ENCODE data around the gene EIF4A2. TPM values are rescaled to one million over a fixed set of nuclear protein-coding genes. Genes with fewer than 3 reads are reported as not detected.
A peak's percentile ranks its signal among the peaks of the same experiment; 100 is the strongest.

Gene EIF4A2
- polyA plus RNA-seq, 6 donors from 2014 or later = 194 to 296 (median 243) TPM

GRCh38 chr3:186828340-186828739 is 45.0 kb downstream of the EIF4A2 start:
- H3K9me3 Mint-ChIP-seq = no peaks in the 10 kb centered on the region
- ATAC-seq (ENCODE audit: low read depth in 2 of 2) (no peak), DNase-seq (no peak)
- peak overlapping the region in 1 of 6 donors; percentile 82 for H3K27ac Mint-ChIP-seq
- H3K4me3 Mint-ChIP-seq = peak overlapping the region in 4 of 8 donors; percentile 1 to 72 (median 68)
- peaks cover 20 to 23% (median 21%) of the 10 kb centered on the region in 3 donors for H3K4me1 Mint-ChIP-seq
- H3K27me3 Mint-ChIP-seq = peaks cover 53 to 76% (median 70%) of the 10 kb centered on the region in 3 donors
- H3K36me3 Mint-ChIP-seq = no peaks in the 10 kb centered on the region

GRCh38 chr3:186831798-186832197 is 48.4 kb downstream of the EIF4A2 start:
- ATAC-seq (ENCODE audit: low read depth in 2 of 2) = no peak
- Mint-ChIP-seq H3K27ac (no peak overlapping the region), H3K27me3 (peaks cover 32 to 62% (median 48%) of the 10 kb centered on the region in 3 donors)

GRCh38 chr3:186832276-186832675 is 48.9 kb downstream of the EIF4A2 start:
- H3K27me3 Mint-ChIP-seq = peaks cover 32 to 62% (median 47%) of the 10 kb centered on the region in 3 donors
- H3K36me3 Mint-ChIP-seq = no peaks in the 10 kb centered on the region
- H3K27ac Mint-ChIP-seq = no peak overlapping the region
- peaks cover 0 to 4% (median 4%) of the 10 kb centered on the region in 3 donors for H3K4me1 Mint-ChIP-seq
- H3K4me3 Mint-ChIP-seq = no peak overlapping the region
- ATAC-seq (ENCODE audit: low read depth in 2 of 2) = no peak
- no peaks in the 10 kb centered on the region for H3K9me3 Mint-ChIP-seq
- DNase-seq = no peak

More at GRCh38 chr3:186831798-186832197, 48.4 kb downstream of the EIF4A2 start:
- H3K9me3 Mint-ChIP-seq = no peaks in the 10 kb centered on the region
- H3K4me3 Mint-ChIP-seq = no peak overlapping the region
- no peak for DNase-seq
- no peaks in the 10 kb centered on the region for H3K36me3 Mint-ChIP-seq
- H3K4me1 Mint-ChIP-seq = peaks cover under 1 to 4% (median 4%) of the 10 kb centered on the region in 3 donors

Other genes with a start within 250 kb of the EIF4A2 start
- gene CRYGS, start 239.2 kb upstream of the EIF4A2 start, polyA plus RNA-seq (ENCODE audit: low read depth in 6 of 6) = not detected
- gene TBCCD1, start 216.2 kb upstream of the EIF4A2 start, polyA plus RNA-seq (ENCODE audit: low read depth in 6 of 6) = 10 to 100 TPM; 12.0 to 32.7 (median 19.7) TPM
- gene DNAJB11, start 212.9 kb upstream of the EIF4A2 start, polyA plus RNA-seq (ENCODE audit: low read depth in 6 of 6) = 10 to 100 TPM; 31.3 to 41.1 (median 37.7) TPM
- not detected for gene AHSG, start 170.5 kb upstream of the EIF4A2 start, polyA plus RNA-seq (ENCODE audit: low read depth in 6 of 6)
- gene FETUB, start 143.2 kb upstream of the EIF4A2 start, polyA plus RNA-seq (ENCODE audit: low read depth in 6 of 6) = not detected
- gene HRG, start 117.6 kb upstream of the EIF4A2 start, polyA plus RNA-seq (ENCODE audit: low read depth in 6 of 6) = not detected
- not detected for gene KNG1, start 66.2 kb upstream of the EIF4A2 start, polyA plus RNA-seq (ENCODE audit: low read depth in 6 of 6)
- gene RFC4, start 22.9 kb downstream of the EIF4A2 start, polyA plus RNA-seq (ENCODE audit: low read depth in 6 of 6) = 10 to 100 TPM; 22.2 to 34.4 (median 25.0) TPM
- not detected for gene ADIPOQ, start 59.1 kb downstream of the EIF4A2 start, polyA plus RNA-seq (ENCODE audit: low read depth in 6 of 6)
- gene ST6GAL1, start 146.9 kb downstream of the EIF4A2 start, polyA plus RNA-seq (ENCODE audit: low read depth in 6 of 6) = 100 to 1,000 TPM; 210 to 330 (median 253) TPM

Data from naive B cell (primary cell).